ENCODE results near the gene AP3M1. TPM values are rescaled to one million over a fixed set of nuclear protein-coding genes. Genes with fewer than 3 reads are reported as not detected.

Gene AP3M1, protein sequence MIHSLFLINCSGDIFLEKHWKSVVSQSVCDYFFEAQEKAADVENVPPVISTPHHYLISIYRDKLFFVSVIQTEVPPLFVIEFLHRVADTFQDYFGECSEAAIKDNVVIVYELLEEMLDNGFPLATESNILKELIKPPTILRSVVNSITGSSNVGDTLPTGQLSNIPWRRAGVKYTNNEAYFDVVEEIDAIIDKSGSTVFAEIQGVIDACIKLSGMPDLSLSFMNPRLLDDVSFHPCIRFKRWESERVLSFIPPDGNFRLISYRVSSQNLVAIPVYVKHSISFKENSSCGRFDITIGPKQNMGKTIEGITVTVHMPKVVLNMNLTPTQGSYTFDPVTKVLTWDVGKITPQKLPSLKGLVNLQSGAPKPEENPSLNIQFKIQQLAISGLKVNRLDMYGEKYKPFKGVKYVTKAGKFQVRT
- 26.0 TPM for polyA plus RNA-seq (2012; ENCODE audit: insufficient read length, low read depth)

GRCh38 chr10:74150204-74150989 is at the start of gene AP3M1:
AP3M1 (minus strand) TSS chr10:74150828; CDS start chr10:74138379, 12,449 bp downstream.
- no peak for TF ChIP-seq FOXP2 (optimal IDR thresholded peaks at IDR 0.05; ENCODE audit: borderline replicate concordance, extremely low read depth, extremely low read length, insufficient read depth)
- peak; percentile 32; the same call in 1 of the 2 replicates for TF ChIP-seq SIN3A (IDR thresholded peaks at IDR 0.05; ENCODE audit: borderline replicate concordance, insufficient read depth, low read length)
- TF ChIP-seq, protein P1, sequence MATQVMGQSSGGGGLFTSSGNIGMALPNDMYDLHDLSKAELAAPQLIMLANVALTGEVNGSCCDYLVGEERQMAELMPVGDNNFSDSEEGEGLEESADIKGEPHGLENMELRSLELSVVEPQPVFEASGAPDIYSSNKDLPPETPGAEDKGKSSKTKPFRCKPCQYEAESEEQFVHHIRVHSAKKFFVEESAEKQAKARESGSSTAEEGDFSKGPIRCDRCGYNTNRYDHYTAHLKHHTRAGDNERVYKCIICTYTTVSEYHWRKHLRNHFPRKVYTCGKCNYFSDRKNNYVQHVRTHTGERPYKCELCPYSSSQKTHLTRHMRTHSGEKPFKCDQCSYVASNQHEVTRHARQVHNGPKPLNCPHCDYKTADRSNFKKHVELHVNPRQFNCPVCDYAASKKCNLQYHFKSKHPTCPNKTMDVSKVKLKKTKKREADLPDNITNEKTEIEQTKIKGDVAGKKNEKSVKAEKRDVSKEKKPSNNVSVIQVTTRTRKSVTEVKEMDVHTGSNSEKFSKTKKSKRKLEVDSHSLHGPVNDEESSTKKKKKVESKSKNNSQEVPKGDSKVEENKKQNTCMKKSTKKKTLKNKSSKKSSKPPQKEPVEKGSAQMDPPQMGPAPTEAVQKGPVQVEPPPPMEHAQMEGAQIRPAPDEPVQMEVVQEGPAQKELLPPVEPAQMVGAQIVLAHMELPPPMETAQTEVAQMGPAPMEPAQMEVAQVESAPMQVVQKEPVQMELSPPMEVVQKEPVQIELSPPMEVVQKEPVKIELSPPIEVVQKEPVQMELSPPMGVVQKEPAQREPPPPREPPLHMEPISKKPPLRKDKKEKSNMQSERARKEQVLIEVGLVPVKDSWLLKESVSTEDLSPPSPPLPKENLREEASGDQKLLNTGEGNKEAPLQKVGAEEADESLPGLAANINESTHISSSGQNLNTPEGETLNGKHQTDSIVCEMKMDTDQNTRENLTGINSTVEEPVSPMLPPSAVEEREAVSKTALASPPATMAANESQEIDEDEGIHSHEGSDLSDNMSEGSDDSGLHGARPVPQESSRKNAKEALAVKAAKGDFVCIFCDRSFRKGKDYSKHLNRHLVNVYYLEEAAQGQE (IDR thresholded peaks at IDR 0.05; ENCODE audit: insufficient read depth in 1 of 2, low read depth in 2 of 2, low read length in 2 of 2) = 0 out of 4 replicates have a peak, but pooled peaks of 1 of the 2 experiments have one; percentile 24
- peak; percentile 19; the same call in 1 of the 2 replicates for TF ChIP-seq TAF1 (IDR thresholded peaks at IDR 0.05; ENCODE audit: borderline replicate concordance, insufficient read depth, low read length)
- TF ChIP-seq POLR2AphosphoS5 (IDR thresholded peaks at IDR 0.05; ENCODE audit: low read depth, low read length) = no peak

DNA sequence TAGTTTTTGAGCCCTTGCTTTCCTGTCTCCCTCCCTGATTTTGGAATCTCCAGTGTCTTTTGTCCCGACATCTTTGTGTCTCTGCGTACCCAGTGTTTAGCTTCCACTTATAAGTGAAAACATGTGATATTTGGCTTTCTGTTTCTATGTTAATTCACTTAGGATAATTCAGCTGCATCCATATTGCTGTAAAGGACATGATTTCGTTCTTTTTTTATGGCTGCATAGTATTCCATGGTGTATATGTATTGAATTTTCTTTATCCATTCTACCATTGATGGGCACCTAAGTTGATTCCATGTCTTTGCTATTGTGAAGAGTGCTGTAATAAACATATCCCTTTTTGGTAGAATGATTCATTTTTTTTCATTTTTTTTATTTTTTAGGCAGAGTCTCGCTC is 48.7 kb upstream of the AP3M1 start:
- no peak for TF ChIP-seq SIN3A (IDR thresholded peaks at IDR 0.05; ENCODE audit: borderline replicate concordance, insufficient read depth, low read length)
- no peak for TF ChIP-seq TAF1 (IDR thresholded peaks at IDR 0.05; ENCODE audit: borderline replicate concordance, insufficient read depth, low read length)
- no peak for TF ChIP-seq FOXP2 (optimal IDR thresholded peaks at IDR 0.05; ENCODE audit: borderline replicate concordance, extremely low read depth, extremely low read length, insufficient read depth)
- no peak for TF ChIP-seq POLR2AphosphoS5 (IDR thresholded peaks at IDR 0.05; ENCODE audit: low read depth, low read length)
- TF ChIP-seq, protein P1 (IDR thresholded peaks at IDR 0.05; ENCODE audit: insufficient read depth in 1 of 2, low read depth in 2 of 2, low read length in 2 of 2) = no peak

DNA sequence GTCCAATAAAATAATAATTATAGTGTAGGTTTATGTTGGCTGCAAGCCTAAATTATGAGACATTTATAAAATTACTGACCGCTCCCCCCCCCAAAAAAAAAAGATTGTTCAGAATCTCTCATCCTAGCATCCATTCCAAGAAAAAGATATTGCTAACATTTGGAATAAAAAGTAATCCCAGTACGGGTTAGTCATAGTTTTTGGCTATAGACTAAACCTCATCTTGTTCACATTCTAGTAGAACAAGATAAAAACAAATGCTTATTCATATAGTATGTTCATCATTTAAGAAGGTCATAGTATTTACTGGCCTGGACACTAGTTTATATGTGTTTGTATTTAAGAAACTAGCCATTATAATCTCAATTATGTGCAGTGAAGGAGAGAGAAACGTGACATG is 44.4 kb upstream of the AP3M1 start:
- TF ChIP-seq, protein P1 (IDR thresholded peaks at IDR 0.05; ENCODE audit: insufficient read depth in 1 of 2, low read depth in 2 of 2, low read length in 2 of 2) = no peak
- TF ChIP-seq FOXP2 (optimal IDR thresholded peaks at IDR 0.05; ENCODE audit: borderline replicate concordance, extremely low read depth, extremely low read length, insufficient read depth) (no peak), SIN3A (IDR thresholded peaks at IDR 0.05; ENCODE audit: borderline replicate concordance, insufficient read depth, low read length) (no peak), POLR2AphosphoS5 (IDR thresholded peaks at IDR 0.05; ENCODE audit: low read depth, low read length) (no peak), TAF1 (IDR thresholded peaks at IDR 0.05; ENCODE audit: borderline replicate concordance, insufficient read depth, low read length) (no peak)

DNA sequence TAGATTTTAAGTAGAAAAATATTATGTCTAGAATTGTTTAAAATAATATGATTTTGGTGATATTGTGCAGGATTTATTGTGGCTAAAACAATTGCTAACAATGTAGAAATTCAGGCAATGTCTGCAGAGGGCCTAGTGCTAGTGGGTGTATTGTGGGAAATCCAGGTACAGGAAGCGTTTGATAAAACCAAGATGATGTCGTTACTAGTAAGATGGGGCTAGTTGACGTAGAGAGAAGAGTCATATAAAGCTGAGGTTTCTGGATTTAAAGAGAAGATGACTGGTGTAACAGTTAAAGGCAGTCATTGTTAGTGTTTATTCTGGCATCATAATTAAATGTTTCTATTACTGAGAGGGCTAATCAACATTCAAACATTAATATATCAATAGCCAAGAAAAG is 43.9 kb upstream of the AP3M1 start:
- TF ChIP-seq, protein P1 (IDR thresholded peaks at IDR 0.05; ENCODE audit: insufficient read depth in 1 of 2, low read depth in 2 of 2, low read length in 2 of 2) = no peak
- TF ChIP-seq FOXP2 (optimal IDR thresholded peaks at IDR 0.05; ENCODE audit: borderline replicate concordance, extremely low read depth, extremely low read length, insufficient read depth) = no peak

Measured in PFSK-1 (cell line).